Hepatic stellate cell (primary cell): ENCODE data around the gene GNAQ.
A peak's percentile ranks its signal among the peaks of the same experiment; 100 is the strongest.
"Not testable (repeated sequence)": the region's sequence is repeated elsewhere in the genome, so short reads cannot be mapped to it uniquely, and the experiment has no call there.

Source experiments
- DNase-seq: peaks from one replicate; pipeline ENCODE4 v3.0.0; 2011; ENCODE audit warnings: low spot score

GNAQ gene

GRCh38 chr9:78031444-78031892 lies at the start of gene GNAQ:
Gene GNAQ (minus strand): TSS chr9:78031811. CDS start chr9:78031235, 576 bp downstream.
- peak; percentile 29 for DNase-seq

GRCh38 chr9:78074385-78075291 lies 43.0 kb upstream of the GNAQ start:
- DNase-seq: no peak

GRCh38 chr9:78073722-78074121 lies 42.1 kb upstream of the GNAQ start:
- no peak for DNase-seq

- no peak for DNase-seq
Observed at GRCh38 chr9:78072586-78073199, 41.1 kb upstream of the GNAQ start.

GRCh38 chr9:78070521-78070920 lies 38.9 kb upstream of the GNAQ start:
- no peak for DNase-seq

- no peak for DNase-seq
Observed at GRCh38 chr9:78064075-78064474, 32.5 kb upstream of the GNAQ start.

- no peak for DNase-seq
Observed at GRCh38 chr9:78062710-78063109, 31.1 kb upstream of the GNAQ start.

- not testable (repeated sequence) for DNase-seq
Observed at GRCh38 chr9:78054218-78054617, 22.6 kb upstream of the GNAQ start.

GRCh38 chr9:78053627-78054026 lies 22.0 kb upstream of the GNAQ start:
- no peak for DNase-seq

GRCh38 chr9:78050421-78050820 lies 18.8 kb upstream of the GNAQ start:
- DNase-seq: no peak

- DNase-seq: no peak
Observed at GRCh38 chr9:78049484-78049883, 17.9 kb upstream of the GNAQ start.

GRCh38 chr9:78047106-78047505 lies 15.5 kb upstream of the GNAQ start:
- no peak for DNase-seq

- no peak for DNase-seq
Observed at GRCh38 chr9:78046112-78046511, 14.5 kb upstream of the GNAQ start.

GRCh38 chr9:78044886-78045285 lies 13.3 kb upstream of the GNAQ start:
- DNase-seq: no peak

GRCh38 chr9:78044189-78044588 lies 12.6 kb upstream of the GNAQ start:
- no peak for DNase-seq

GRCh38 chr9:78041971-78042370 lies 10.4 kb upstream of the GNAQ start:
- no peak for DNase-seq

GRCh38 chr9:78040726-78041125 lies 9.1 kb upstream of the GNAQ start:
- no peak for DNase-seq

- no peak for DNase-seq
Observed at GRCh38 chr9:78038620-78039300, 7.1 kb upstream of the GNAQ start.

- peak; percentile 55 for DNase-seq
Observed at GRCh38 chr9:78035383-78035993, 3.9 kb upstream of the GNAQ start.

GRCh38 chr9:78033870-78034269 lies 2.3 kb upstream of the GNAQ start:
- no peak for DNase-seq

GRCh38 chr9:78032730-78033457 lies 1.3 kb upstream of the GNAQ start:
- no peak for DNase-seq
